SH-SY5Y (cell line): ENCODE measurements around the gene RND2.

Experiments used
- GATA2 ChIP-seq: IDR thresholded peaks from 2 replicates; pipeline ENCODE4 v1.6.1; 2011; ENCODE audit warnings: mild to moderate bottlenecking, low read depth, low read length
- GATA3 ChIP-seq: IDR thresholded peaks from 2 replicates; pipeline ENCODE4 v1.6.1; 2011; ENCODE audit warnings: low read depth, mild to moderate bottlenecking, low read length, moderate library complexity

Gene RND2

DNA sequence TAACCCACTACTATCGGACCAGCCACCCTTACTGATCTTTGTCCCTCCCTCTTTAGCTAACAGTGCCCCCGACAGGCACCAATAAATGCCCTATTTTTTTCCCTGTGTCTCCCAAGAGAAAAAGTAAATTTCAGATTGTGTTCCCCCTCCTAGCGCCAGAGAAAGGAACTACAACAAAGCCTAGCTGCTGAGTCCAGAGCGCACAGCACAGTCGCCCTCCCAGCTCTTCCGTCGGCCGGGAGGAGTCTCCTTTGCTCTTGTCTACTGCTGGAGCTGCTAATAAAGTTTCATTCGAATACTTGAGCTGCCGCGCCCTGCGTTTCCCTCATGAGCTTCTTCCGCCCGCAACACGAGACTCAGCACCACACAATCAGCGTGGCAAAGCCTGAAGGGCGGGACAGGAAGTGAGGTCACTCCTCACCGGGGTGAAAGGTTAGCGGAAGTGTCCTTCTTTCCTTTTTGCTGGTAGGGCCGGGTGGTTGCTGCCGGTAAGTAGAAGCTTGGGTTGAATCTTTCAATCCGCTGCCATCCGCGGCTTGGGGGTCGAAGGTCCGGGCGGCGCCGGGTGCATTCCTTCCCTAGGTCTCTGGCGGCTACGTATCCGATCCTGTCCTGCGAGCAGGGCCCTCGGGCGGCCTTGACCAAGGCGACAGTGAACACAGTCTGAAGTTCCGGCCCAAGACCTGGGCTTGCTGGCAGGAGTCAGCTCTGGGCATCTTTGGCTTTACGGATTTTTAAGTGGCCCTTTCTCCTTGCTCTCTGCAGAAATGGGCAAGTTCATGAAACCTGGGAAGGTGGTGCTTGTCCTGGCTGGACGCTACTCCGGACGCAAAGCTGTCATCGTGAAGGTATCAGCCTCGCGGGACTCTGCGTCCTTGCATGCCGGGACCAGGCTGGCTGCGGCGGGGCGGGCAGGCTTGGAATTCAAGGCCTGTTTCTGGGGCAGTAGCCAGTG lies 26.8 kb upstream of the RND2 start, which contains the start of gene RPL27:
TSS of gene RPL27 (plus strand) at position 436 of the 955 bp plus-strand sequence. CDS start at position 768, 332 bp downstream.
- peak; percentile 8; the same call in 1 of the 2 replicates for TF ChIP-seq GATA2
- no peak for TF ChIP-seq GATA3

DNA sequence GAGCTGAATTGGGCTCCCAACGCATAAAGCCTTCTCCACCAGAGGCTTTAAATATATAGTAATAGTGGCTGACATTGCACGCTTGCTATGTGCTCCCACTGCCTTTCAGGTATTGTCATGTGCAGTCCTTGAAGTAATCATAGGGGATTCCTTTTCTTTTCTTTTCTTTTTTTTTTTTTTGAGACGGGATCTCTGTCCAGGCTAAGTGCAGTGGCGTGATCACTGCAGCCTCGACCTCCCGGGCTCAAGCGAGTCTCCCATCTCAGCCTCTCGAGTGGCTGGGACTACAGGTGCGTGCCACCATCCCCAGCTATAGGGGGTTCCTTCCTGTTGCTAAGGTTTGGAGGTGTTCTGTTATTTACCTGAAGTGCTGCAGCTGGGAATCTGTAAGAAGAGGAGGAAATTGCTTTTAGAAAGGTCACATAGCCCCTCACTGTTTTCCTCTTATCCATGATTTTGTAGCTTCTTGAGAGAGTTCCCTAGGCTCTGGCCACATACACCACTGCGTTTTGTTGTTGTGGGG lies 26.0 kb upstream of the RND2 start:
- TF ChIP-seq GATA2 = no peak

DNA sequence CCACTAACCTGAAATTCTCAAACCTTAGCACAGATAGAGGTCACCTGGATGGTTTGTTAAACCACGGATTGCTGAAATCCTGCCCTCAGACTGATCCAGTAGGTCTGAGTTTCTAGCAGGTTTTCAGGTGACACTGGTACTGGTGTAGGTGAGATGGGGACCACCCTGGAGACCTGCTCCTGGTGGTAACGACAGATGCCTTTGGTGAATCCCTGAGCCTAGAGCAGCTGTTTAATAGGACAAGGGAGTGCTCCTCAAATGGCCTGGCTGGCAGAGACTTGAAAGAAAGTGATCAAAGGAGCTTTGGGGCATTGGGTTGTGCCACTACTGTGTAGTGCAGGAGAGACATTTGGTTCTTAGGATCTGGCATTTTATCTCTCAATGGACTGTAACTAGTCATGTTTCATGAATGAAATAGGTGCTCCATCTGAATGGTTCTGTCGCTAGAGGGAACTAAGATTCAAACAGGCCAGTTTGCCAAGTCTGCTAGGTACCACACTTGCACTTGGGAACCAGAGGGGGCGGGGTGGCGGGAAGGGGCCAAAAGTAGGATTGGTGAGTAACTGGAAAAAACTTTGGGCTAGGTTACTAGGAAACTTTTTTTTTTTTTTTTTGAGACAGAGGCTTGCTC lies 21.4 kb upstream of the RND2 start:
- no peak for TF ChIP-seq GATA2
- TF ChIP-seq GATA3 = no peak

DNA sequence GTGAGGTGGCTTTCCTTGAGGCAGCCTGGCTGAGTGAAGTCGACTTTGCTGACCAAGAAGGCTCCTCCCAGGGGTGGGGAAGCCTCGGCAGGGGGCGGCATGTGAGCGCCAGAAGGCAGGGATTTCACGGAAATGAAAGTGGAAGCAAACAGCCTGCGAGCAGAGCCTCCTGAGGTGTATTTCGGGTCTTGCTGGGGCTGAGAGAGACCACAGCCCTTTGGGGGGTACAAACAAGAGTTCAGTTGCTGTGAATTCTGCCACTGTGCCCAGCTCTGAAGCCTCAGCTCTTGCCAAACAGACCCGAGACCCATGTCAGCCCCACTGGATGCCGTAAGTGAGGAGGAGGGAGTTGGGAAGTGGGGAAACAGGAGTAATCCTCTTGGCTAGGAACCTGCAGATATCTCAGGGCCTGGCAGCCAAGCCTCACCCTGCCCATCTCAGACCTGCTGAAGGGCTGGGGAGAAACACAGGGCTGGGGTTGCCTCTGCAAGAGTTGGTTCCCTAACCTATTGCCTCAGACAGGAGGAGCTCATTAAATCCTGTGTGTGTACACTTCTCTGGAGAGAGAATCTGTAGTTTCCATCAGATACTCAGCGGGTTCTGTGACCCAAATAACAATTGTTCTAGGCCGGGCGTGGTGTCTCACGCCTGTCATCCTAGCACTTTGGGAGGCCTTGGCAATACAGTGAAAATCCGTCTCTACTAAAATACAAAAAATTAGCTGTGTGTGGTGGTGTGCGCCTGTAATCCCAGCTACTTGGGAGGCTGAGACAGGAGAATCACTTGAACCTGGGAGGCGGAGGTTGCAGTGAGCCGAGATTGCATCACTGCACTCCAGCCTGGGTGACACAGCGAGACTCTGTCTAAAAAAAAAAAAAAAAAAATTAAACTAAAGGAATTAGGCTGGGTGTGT lies 18.1 kb upstream of the RND2 start, which contains the start of gene IFI35:
TSS of gene IFI35 (plus strand) at position 146 of the 913 bp plus-strand sequence. CDS start at position 310, 164 bp downstream.
- TF ChIP-seq GATA3 = no peak
- no peak for TF ChIP-seq GATA2

DNA sequence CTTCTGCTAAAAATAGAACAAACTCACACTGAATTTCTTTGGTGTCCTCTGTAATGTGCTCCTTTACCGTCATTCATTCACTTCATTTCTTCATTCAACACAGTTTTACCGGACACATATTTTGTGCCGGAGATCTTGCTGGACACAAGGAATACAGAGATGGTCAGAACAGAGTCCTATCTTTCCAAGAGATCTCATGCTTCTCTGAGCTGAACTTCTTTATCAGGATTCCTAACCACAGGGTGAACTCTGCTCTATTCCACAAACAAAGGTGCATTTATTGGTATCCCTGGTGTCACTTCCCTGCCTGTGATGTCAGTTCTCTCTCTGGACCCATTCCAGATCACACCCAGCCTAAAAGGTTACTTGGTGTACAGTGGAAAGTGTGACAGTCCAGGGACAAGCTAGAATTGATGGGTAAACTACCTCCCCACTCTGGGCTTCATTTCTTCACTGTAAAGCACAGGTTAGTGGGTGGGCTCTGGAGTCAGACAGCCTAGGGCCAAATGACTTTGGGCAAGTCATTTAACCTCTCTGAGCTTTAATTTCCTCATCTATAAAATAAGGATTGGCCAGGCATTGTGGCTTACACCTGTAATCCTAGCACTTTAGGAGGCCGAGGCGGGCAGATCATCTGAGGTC lies 14.2 kb upstream of the RND2 start:
- no peak for TF ChIP-seq GATA3
- TF ChIP-seq GATA2 = no peak

DNA sequence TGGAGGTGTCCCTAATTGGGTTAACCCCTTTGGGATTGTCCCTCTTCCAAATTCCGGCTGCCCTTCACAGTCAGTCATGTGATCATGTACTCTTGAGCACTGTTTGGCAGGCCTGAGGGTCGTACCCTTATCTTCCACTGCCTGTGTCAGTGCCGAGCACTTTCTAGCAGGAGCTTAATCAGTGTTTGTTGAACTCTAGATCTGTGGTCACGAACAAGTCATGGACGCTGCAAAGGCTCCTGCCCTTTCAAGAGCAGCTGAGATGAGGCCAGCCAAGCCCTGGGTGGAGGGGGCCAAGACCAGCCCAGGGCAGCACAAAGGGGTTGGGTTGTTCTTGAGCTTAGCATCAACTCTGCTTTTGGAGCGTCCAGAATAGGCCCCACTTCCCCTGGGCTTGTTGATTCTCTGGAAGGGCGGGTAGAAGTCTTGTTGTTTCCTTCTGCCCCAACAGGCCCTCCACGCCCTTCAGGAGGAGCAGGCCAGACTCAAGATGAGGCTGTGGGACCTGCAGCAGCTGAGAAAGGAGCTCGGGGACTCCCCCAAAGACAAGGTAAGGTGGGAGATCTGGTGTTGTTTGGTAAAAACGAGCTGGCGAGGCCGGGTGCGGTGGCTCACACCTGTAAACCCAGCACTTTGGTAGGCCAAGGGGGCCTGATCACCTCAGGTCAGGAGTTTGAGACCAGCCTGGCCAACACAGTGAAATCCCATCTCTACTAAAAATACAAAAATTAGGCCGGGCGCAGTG lies 13.1 kb upstream of the RND2 start:
- TF ChIP-seq GATA3 = no peak
- TF ChIP-seq GATA2 = no peak

DNA sequence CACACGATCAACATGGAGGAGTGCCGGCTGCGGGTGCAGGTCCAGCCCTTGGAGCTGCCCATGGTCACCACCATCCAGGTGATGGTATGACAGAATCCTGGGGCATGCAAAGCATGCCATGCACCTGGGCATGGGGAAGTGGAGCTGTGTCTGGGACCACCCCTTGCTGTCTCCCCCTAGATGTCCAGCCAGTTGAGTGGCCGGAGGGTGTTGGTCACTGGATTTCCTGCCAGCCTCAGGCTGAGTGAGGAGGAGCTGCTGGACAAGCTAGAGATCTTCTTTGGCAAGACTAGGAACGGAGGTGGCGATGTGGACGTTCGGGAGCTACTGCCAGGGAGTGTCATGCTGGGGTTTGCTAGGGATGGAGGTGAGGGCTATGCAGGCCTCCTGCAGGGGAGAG lies 11.7 kb upstream of the RND2 start:
- TF ChIP-seq GATA2 = no peak
- TF ChIP-seq GATA3 = no peak

DNA sequence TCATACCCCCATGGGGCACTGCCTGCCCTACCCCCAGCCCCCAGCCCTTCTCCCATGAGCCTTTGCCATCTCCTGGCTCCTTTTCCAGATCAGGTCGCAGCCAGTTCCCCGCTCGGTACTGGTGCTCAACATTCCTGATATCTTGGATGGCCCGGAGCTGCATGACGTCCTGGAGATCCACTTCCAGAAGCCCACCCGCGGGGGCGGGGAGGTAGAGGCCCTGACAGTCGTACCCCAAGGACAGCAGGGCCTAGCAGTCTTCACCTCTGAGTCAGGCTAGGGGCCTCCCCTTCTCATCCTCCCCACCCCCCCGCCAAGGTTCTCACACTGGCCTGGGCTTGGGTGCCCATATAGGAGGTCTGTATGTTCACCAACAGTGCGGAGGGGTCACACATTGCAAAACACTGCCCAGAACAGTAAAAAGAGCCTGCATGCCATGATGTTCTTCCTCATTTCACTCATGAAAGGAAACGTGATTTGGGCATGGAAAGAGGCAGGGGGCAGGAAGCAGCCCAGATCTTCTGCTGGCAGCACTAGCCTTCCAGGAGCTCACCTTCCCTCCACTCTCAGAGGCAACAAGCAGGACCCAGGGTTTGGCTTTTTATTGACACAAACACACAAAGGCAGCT lies 10.9 kb upstream of the RND2 start:
- no peak for TF ChIP-seq GATA3
- TF ChIP-seq GATA2 = no peak

DNA sequence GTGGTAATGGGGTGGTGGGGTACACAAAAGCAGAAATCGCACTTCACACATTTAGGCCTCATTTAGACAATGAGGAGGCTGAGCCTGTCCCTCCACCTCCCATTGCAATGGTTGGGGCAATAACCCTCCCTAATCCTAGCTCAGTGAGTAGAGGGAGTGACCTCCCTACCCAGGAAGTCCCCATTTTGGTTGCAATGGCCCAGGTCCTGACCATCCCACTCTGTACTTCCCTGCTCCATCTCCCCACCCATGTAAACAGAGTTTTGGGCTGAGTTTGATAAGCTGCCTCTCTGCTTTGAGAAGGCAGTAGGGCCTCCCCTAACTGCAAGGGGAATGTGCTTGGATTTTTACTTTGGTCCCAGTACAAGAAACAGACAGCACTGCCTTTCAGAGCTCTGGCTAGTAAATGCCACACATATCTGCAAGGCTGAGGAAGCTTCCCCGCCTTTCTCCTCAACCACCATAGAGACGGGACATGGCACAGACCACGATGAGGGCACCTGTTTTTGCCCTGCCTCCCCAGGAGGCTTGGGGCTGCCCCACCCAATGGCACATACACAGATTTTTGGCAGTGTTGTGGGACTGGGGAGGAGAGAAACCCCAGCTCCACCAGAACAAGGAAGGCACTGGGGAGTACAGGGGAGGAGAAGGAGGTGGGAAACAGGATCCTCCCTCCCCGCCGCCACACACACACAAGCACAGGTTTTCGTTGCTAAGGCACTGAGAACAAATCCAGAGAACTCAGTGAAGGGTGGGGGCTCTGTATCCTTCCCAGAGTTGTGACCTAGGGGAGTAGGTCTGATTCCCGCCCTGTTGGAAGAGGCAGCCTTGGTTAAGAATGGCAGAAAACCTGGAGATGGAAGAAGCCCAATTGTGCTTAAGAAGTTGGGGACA lies 10.1 kb upstream of the RND2 start:
- TF ChIP-seq GATA2 (no peak), GATA3 (no peak)

DNA sequence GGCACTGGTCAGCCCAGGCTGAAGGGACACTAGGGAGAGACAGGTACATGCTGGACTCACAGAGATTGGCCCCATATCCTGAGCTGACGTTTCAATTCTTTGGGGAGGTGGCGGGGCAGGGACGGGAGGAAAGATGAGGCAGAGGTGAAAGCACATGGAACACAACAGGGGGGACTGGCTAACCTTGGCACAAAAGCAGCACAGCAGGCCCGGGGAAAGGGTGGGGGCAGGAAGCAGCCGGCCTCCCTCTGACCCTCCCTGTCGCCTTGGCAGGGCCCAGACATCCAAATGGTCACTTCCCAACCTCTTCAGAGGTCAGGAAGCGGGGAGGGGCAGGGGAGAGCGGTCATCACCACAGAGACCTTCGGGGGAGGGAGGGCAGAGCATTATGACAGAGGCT lies 9.5 kb upstream of the RND2 start:
- no peak for TF ChIP-seq GATA3
- TF ChIP-seq GATA2 = no peak

DNA sequence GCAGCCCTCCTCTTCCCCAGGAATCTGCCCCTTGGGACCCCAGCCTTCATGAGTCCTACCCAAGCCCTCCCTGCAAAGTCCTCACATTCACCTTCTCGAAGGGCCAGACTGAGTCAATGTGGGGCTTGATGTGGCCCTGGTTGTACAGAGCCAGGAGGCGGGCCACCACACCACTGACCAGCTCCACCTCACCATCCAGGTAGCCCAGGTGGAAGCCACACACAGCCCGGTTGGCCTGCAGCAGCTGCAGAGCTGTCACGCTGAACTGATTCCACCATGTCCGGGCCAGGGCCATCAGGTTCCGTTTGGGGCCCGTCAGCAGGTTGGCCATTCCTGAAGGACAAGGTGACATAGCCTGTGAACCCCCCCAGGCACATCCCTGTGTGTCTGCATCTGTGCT lies 8.8 kb upstream of the RND2 start:
- TF ChIP-seq GATA2 = no peak
- TF ChIP-seq GATA3 = no peak
